Activated naive CD8-positive, alpha-beta T cell (primary cell): Measurements from ENCODE around the gene MTUS2.

ENCODE experiments used
- H3K27ac Mint-ChIP-seq: one replicate; pipeline ENCODE4 v1.8.0; 2021; ENCODE audit warnings: mixed read lengths
- H3K27me3 Mint-ChIP-seq: one replicate; pipeline ENCODE4 v1.8.0; 2021; ENCODE audit warnings: mixed read lengths
- H3K36me3 Mint-ChIP-seq: one replicate; pipeline ENCODE4 v1.8.0; 2021; ENCODE audit warnings: mixed read lengths
- H3K4me1 Mint-ChIP-seq: one replicate; pipeline ENCODE4 v1.8.0; 2021; ENCODE audit warnings: low read depth, mixed read lengths
- H3K4me3 Mint-ChIP-seq: one replicate; pipeline ENCODE4 v1.8.0; 2021; ENCODE audit warnings: mild to moderate bottlenecking, mixed read lengths
- H3K9me3 Mint-ChIP-seq: one replicate; pipeline ENCODE4 v1.8.0; 2021; ENCODE audit warnings: low read depth, mixed read lengths

The MTUS2 gene

GRCh38 chr13:29472332-29472961, 652.3 kb downstream of the MTUS2 start:
- Mint-ChIP-seq H3K27ac (no peak overlapping the region), H3K9me3 (no peaks in the 10 kb centered on the region), H3K27me3 (peaks cover 9% of the 10 kb centered on the region), H3K4me1 (no peaks in the 10 kb centered on the region), H3K36me3 (no peaks in the 10 kb centered on the region), H3K4me3 (no peak overlapping the region)

GRCh38 chr13:29473166-29473565, 653.0 kb downstream of the MTUS2 start:
- no peak overlapping the region for H3K4me3 Mint-ChIP-seq
- no peak overlapping the region for H3K27ac Mint-ChIP-seq
- peaks cover 9% of the 10 kb centered on the region for H3K27me3 Mint-ChIP-seq
- H3K36me3 Mint-ChIP-seq: no peaks in the 10 kb centered on the region
- no peaks in the 10 kb centered on the region for H3K4me1 Mint-ChIP-seq
- H3K9me3 Mint-ChIP-seq: no peaks in the 10 kb centered on the region

- peaks cover 13% of the 10 kb centered on the region for H3K27me3 Mint-ChIP-seq
- H3K9me3 Mint-ChIP-seq: no peaks in the 10 kb centered on the region
- no peak overlapping the region for H3K27ac Mint-ChIP-seq
- H3K4me1 Mint-ChIP-seq: no peaks in the 10 kb centered on the region
- H3K4me3 Mint-ChIP-seq: no peak overlapping the region
- H3K36me3 Mint-ChIP-seq: no peaks in the 10 kb centered on the region
Measured at GRCh38 chr13:29474991-29475390, 654.9 kb downstream of the MTUS2 start.

- Mint-ChIP-seq H3K4me1 (no peaks in the 10 kb centered on the region), H3K36me3 (no peaks in the 10 kb centered on the region), H3K4me3 (no peak overlapping the region), H3K27me3 (peaks cover 13% of the 10 kb centered on the region), H3K27ac (no peak overlapping the region), H3K9me3 (no peaks in the 10 kb centered on the region)
Measured at GRCh38 chr13:29476046-29476445, 655.9 kb downstream of the MTUS2 start.

GRCh38 chr13:29479716-29480492, 659.8 kb downstream of the MTUS2 start:
- no peak overlapping the region for H3K27ac Mint-ChIP-seq
- no peaks in the 10 kb centered on the region for H3K9me3 Mint-ChIP-seq
- H3K27me3 Mint-ChIP-seq: peaks cover 9% of the 10 kb centered on the region
- H3K36me3 Mint-ChIP-seq: no peaks in the 10 kb centered on the region
- no peak overlapping the region for H3K4me3 Mint-ChIP-seq
- H3K4me1 Mint-ChIP-seq: no peaks in the 10 kb centered on the region

- Mint-ChIP-seq H3K9me3 (no peaks in the 10 kb centered on the region), H3K4me3 (no peak overlapping the region), H3K36me3 (no peaks in the 10 kb centered on the region), H3K4me1 (no peaks in the 10 kb centered on the region), H3K27ac (no peak overlapping the region), H3K27me3 (peaks cover 9% of the 10 kb centered on the region)
Measured at GRCh38 chr13:29480893-29481525, 660.9 kb downstream of the MTUS2 start.

GRCh38 chr13:29481603-29482002, 661.5 kb downstream of the MTUS2 start:
- Mint-ChIP-seq H3K27ac (no peak overlapping the region), H3K27me3 (peaks cover 9% of the 10 kb centered on the region), H3K4me3 (no peak overlapping the region), H3K9me3 (no peaks in the 10 kb centered on the region), H3K36me3 (no peaks in the 10 kb centered on the region), H3K4me1 (no peaks in the 10 kb centered on the region)

- no peaks in the 10 kb centered on the region for H3K36me3 Mint-ChIP-seq
- no peaks in the 10 kb centered on the region for H3K9me3 Mint-ChIP-seq
Measured at GRCh38 chr13:29482504-29482903, 662.4 kb downstream of the MTUS2 start.

GRCh38 chr13:29483211-29483610, 663.1 kb downstream of the MTUS2 start:
- H3K36me3 Mint-ChIP-seq: no peaks in the 10 kb centered on the region
- H3K9me3 Mint-ChIP-seq: no peaks in the 10 kb centered on the region
- peaks cover 6% of the 10 kb centered on the region for H3K27me3 Mint-ChIP-seq
- H3K27ac Mint-ChIP-seq: no peak overlapping the region
- no peaks in the 10 kb centered on the region for H3K4me1 Mint-ChIP-seq
- H3K4me3 Mint-ChIP-seq: no peak overlapping the region

More at GRCh38 chr13:29482504-29482903, 662.4 kb downstream of the MTUS2 start:
- H3K4me3 Mint-ChIP-seq: no peak overlapping the region
- no peaks in the 10 kb centered on the region for H3K4me1 Mint-ChIP-seq
- H3K27me3 Mint-ChIP-seq: peaks cover 4% of the 10 kb centered on the region
- no peak overlapping the region for H3K27ac Mint-ChIP-seq

- no peak overlapping the region for H3K27ac Mint-ChIP-seq
- H3K27me3 Mint-ChIP-seq: peaks cover 5% of the 10 kb centered on the region
- H3K4me3 Mint-ChIP-seq: no peak overlapping the region
- no peaks in the 10 kb centered on the region for H3K4me1 Mint-ChIP-seq
- H3K9me3 Mint-ChIP-seq: no peaks in the 10 kb centered on the region
- no peaks in the 10 kb centered on the region for H3K36me3 Mint-ChIP-seq
Measured at GRCh38 chr13:29483623-29484022, 663.5 kb downstream of the MTUS2 start.

- Mint-ChIP-seq H3K36me3 (no peaks in the 10 kb centered on the region), H3K9me3 (no peaks in the 10 kb centered on the region), H3K27ac (no peak overlapping the region), H3K4me3 (no peak overlapping the region), H3K27me3 (peaks cover 4% of the 10 kb centered on the region), H3K4me1 (no peaks in the 10 kb centered on the region)
Measured at GRCh38 chr13:29484236-29484635, 664.1 kb downstream of the MTUS2 start.

- H3K36me3 Mint-ChIP-seq: no peaks in the 10 kb centered on the region
- H3K9me3 Mint-ChIP-seq: no peaks in the 10 kb centered on the region
- no peaks in the 10 kb centered on the region for H3K4me1 Mint-ChIP-seq
- no peak overlapping the region for H3K4me3 Mint-ChIP-seq
- H3K27me3 Mint-ChIP-seq: peaks cover 4% of the 10 kb centered on the region
- no peak overlapping the region for H3K27ac Mint-ChIP-seq
Measured at GRCh38 chr13:29484796-29485195, 664.7 kb downstream of the MTUS2 start.

GRCh38 chr13:29486551-29486950, 666.4 kb downstream of the MTUS2 start:
- Mint-ChIP-seq H3K36me3 (no peaks in the 10 kb centered on the region), H3K27ac (no peak overlapping the region), H3K27me3 (peaks cover 3% of the 10 kb centered on the region), H3K9me3 (no peaks in the 10 kb centered on the region), H3K4me1 (no peaks in the 10 kb centered on the region), H3K4me3 (no peak overlapping the region)

- peaks cover 3% of the 10 kb centered on the region for H3K27me3 Mint-ChIP-seq
- no peak overlapping the region for H3K4me3 Mint-ChIP-seq
Measured at GRCh38 chr13:29487466-29488454, 667.6 kb downstream of the MTUS2 start.

More at GRCh38 chr13:29487466-29488454, 667.6 kb downstream of the MTUS2 start:
- no peak overlapping the region for H3K27ac Mint-ChIP-seq
- no peaks in the 10 kb centered on the region for H3K9me3 Mint-ChIP-seq
- H3K4me1 Mint-ChIP-seq: no peaks in the 10 kb centered on the region
- H3K36me3 Mint-ChIP-seq: no peaks in the 10 kb centered on the region
